K562 (cell line): Measurements from ENCODE around the gene SCIN. TPM values are rescaled to one million over a fixed set of nuclear protein-coding genes. Genes with fewer than 3 reads are reported as not detected.

Experiments used
- BDP1 ChIP-seq: IDR thresholded peaks from 3 replicates; pipeline ENCODE4 v1.6.1; 2011; ENCODE audit not compliant: insufficient read length, insufficient read depth
- CBX8 ChIP-seq: fragments of 200-600 bp; sonication (generic); IDR thresholded peaks from 2 replicates; pipeline ENCODE4 v1.6.1; 2012; ENCODE audit warnings: borderline replicate concordance, mixed run types, low read depth, mild to moderate bottlenecking, moderate library complexity, mixed read lengths, low read length, control low read depth, inconsistent platforms; ENCODE audit not compliant: poor library complexity, severe bottlenecking; ENCODE audit errors: extremely low read depth
- ELF1 ChIP-seq: fragments of 200-800 bp; sonication (Bioruptor generic); IDR thresholded peaks from 2 replicates; pipeline ENCODE4 v1.6.1; 2016; ENCODE audit warnings: missing genetic modification characterization, missing compliant biosample characterization
- ELK3 ChIP-seq: fragments of 450-650 bp; formaldehyde crosslinking; IDR thresholded peaks from 2 replicates; pipeline ENCODE4 v1.4.0; 2020; ENCODE audit warnings: mild to moderate bottlenecking
- FOS ChIP-seq: IDR thresholded peaks from 3 replicates; pipeline ENCODE4 v1.6.1; 2011; ENCODE audit not compliant: insufficient read length; ENCODE audit errors: extremely low read depth
- FOSL1 ChIP-seq: fragments of 200-800 bp; sonication (Bioruptor generic); conservative IDR thresholded peaks from 2 replicates; pipeline ENCODE4 v1.6.1; 2016; ENCODE audit warnings: missing genetic modification characterization, missing compliant biosample characterization
- L3MBTL2 ChIP-seq: fragments of 450-650 bp; IDR thresholded peaks from 2 replicates; pipeline ENCODE4 v1.6.1; 2016; ENCODE audit warnings: mild to moderate bottlenecking, moderate library complexity
- NFIC ChIP-seq: fragments of 450-650 bp; IDR thresholded peaks from 2 replicates; pipeline ENCODE4 v1.6.1; 2017; ENCODE audit warnings: mild to moderate bottlenecking, inconsistent platforms
- NR2F6 ChIP-seq: fragments of 450-650 bp; formaldehyde crosslinking; IDR thresholded peaks from 2 replicates; pipeline ENCODE4 v1.4.0; 2020; ENCODE audit warnings: mild to moderate bottlenecking
- SIX5 ChIP-seq, 2 experiments: IDR thresholded peaks; 2 replicates each; pipeline ENCODE4 v1.6.1; 2011; ENCODE audit warnings: low read length in 2 of 2, borderline replicate concordance in 1 of 2, low read depth in 1 of 2, mild to moderate bottlenecking in 1 of 2, moderate library complexity in 1 of 2; ENCODE audit not compliant: insufficient read depth in 1 of 2
- SMAD4 ChIP-seq: fragments of 250-450 bp; sonication (Bioruptor Pico); conservative IDR thresholded peaks from 2 replicates; pipeline ENCODE4 v1.8.0; 2021; ENCODE audit warnings: inconsistent platforms, mild to moderate bottlenecking, moderate library complexity
- SRF ChIP-seq, 2 experiments: fragments of 250-450, 450-650 bp in 1 of 2; sonication (Bioruptor Pico) in 1 of 2; sonication (generic) in 1 of 2; formaldehyde crosslinking; IDR thresholded peaks; 2 replicates each; pipeline versions ENCODE4 v1.5.0 to v1.5.1; 2020 to 2022; ENCODE audit warnings: mild to moderate bottlenecking in 1 of 2, missing genetic modification reagents in 1 of 2
- STAT5B ChIP-seq: fragments of 250-450 bp; sonication (Bioruptor Pico); IDR thresholded peaks from 2 replicates; pipeline ENCODE4 v1.8.0; 2021; ENCODE audit warnings: mild to moderate bottlenecking, inconsistent platforms
- TBL1XR1 ChIP-seq, 2 experiments: IDR thresholded peaks; 2 replicates each; pipeline ENCODE4 v1.6.1; 2012; ENCODE audit warnings: improper control_type of control experiment in 2 of 2, low read length in 2 of 2, mild to moderate bottlenecking in 1 of 2
- TCF7 ChIP-seq: sonication (generic); IDR thresholded peaks from 2 replicates; pipeline ENCODE4 v1.6.1; 2016; ENCODE audit warnings: antibody characterized with exemption, borderline replicate concordance
- ZEB2 ChIP-seq: fragments of 450-650 bp; IDR thresholded peaks from 2 replicates; pipeline ENCODE4 v1.6.1; 2016
- ZNF655 ChIP-seq: fragments of 250-450 bp; sonication (Bioruptor Pico); IDR thresholded peaks from 2 replicates; pipeline ENCODE4 v1.5.0; 2021
- polyA plus RNA-seq, 8 experiments: library from polyadenylated mRNA; depleted of rRNA in 4 of 8; stranded (reverse) in 5 of 8; unstranded in 3 of 8; fragments of >200 nt; fragmentation: Nextera tagmentation in 2 of 8; fragmentation: Illumina TruSeq in 1 of 8; extraction: Ambion mirVana in 2 of 8; extraction: Trizol in 1 of 8; gene quantifications; 2 replicates each; pipeline versions ENCODE4 v1.2.1 to v1.2.3, GENCODE V29; 2011 to 2014; ENCODE audit warnings: inconsistent platforms in 1 of 8, missing spikeins in 1 of 8
- total RNA-seq, 7 experiments: library from RNA; depleted of rRNA in 6 of 7; stranded (reverse); fragments of >200 nt in 6 of 7; fragmentation: Illumina TruSeq in 2 of 7; extraction: Trizol in 2 of 7; gene quantifications; 2 replicates each; pipeline versions ENCODE4 v1.2.1 to v1.2.3, GENCODE V29; 2011 to 2021; ENCODE audit warnings: low replicate concordance in 1 of 7

The SCIN gene
- total and polyA plus RNA-seq, 9 of the 15 experiments (the other 6 are each of a cell fraction or from before 2014, with no cell fraction given), result 0.67 to 18.2 (median 10.6) TPM

GRCh38 chr7:12647364-12648219 lies 77.1 kb downstream of the SCIN start (continued):
- no peak for TF ChIP-seq CBX8
- TF ChIP-seq FOS, result peak; percentile 23
- no peak for TF ChIP-seq NR2F6
- TF ChIP-seq SMAD4, result peak; percentile 76
- peak; percentile 52 for TF ChIP-seq NFIC
- no peak for TF ChIP-seq BDP1
- TF ChIP-seq FOSL1, result peak; percentile 98
- 0 out of 2 replicates have a peak, but pooled peaks have one; percentile 47 for TF ChIP-seq ZEB2
- no peak for TF ChIP-seq ELK3 (CRISPR knock-in tag)
- TF ChIP-seq TCF7, result no peak
- TF ChIP-seq L3MBTL2, result peak; percentile 79
- TF ChIP-seq ZNF655 (CRISPR knock-in tag), result no peak
- no peak for TF ChIP-seq SIX5 (IDR thresholded peaks at IDR 0.05; ENCODE audit: borderline replicate concordance in 1 of 2, insufficient read depth in 1 of 2, low read depth in 1 of 2, low read length in 2 of 2)
- TF ChIP-seq ELF1 (tag), result 0 out of 2 replicates have a peak, but pooled peaks have one; percentile 12
- TF ChIP-seq SRF (CRISPR knock-in tag; IDR thresholded peaks at IDR 0.05), result 0 out of 4 replicates have a peak, but pooled peaks of 1 of the 2 experiments have one; percentile 38
- peak in 1 of 2 experiments; percentile 87; a peak in 2 of 4 replicates for TF ChIP-seq TBL1XR1 (IDR thresholded peaks at IDR 0.05; ENCODE audit: low read length in 2 of 2)
- TF ChIP-seq STAT5B, result no peak
